ENCODE results near the gene LRRN4CL. TPM values are rescaled to one million over a fixed set of nuclear protein-coding genes. Genes with fewer than 3 reads are reported as not detected.

LRRN4CL gene
- total and polyA plus RNA-seq, 9 of the 15 experiments (the other 6 are each of a cell fraction or from before 2014, with no cell fraction given), result 0.03 to 0.11 (median 0.05) TPM; not detected in 4

- TF ChIP-seq NFYB (IDR thresholded peaks at IDR 0.05; ENCODE audit: extremely low read depth, insufficient read length) (no peak), KHSRP (IDR thresholded peaks at IDR 0.05) (no peak), SNIP1 (IDR thresholded peaks at IDR 0.05; ENCODE audit: low read depth) (peak; percentile 97), ZNF444 (CRISPR knock-in tag; IDR thresholded peaks at IDR 0.05) (no peak), NONO (IDR thresholded peaks at IDR 0.05; ENCODE audit: low read depth in 2 of 2, low read length in 1 of 2) (peak in 1 of 2 experiments; percentile 23; a peak in 1 of 4 replicates)
Measured at GRCh38 chr11:62671608-62672389, 17.5 kb downstream of the LRRN4CL start, which contains the start of the genes LBHD1 and UQCC3 (continued).

GRCh38 chr11:62671236-62671607 is 18.1 kb downstream of the LRRN4CL start:
- no TSS peak for BruUV-seq (replicated peaks)
- TF ChIP-seq MITF (IDR thresholded peaks at IDR 0.05) (no peak), MEF2A (IDR thresholded peaks at IDR 0.05; ENCODE audit: control insufficient read depth, low read depth, low read length) (no peak), SMC3 (conservative IDR thresholded peaks at IDR 0.05; ENCODE audit: insufficient read depth, low read depth, low read length) (no peak), ZNF143 (CRISPR knock-in tag; IDR thresholded peaks at IDR 0.05) (no peak), TAF15 (IDR thresholded peaks at IDR 0.05; ENCODE audit: low read depth, low read length) (no peak), ZNF696 (CRISPR knock-in tag; conservative IDR thresholded peaks at IDR 0.05) (no peak), HMG20B (CRISPR knock-in tag; IDR thresholded peaks at IDR 0.05) (no peak), ZEB2 (IDR thresholded peaks at IDR 0.05) (no peak), RBBP5 (IDR thresholded peaks at IDR 0.05; ENCODE audit: borderline replicate concordance, insufficient read depth, low read length, poor library complexity, severe bottlenecking) (no peak), DIDO1 (tag; IDR thresholded peaks at IDR 0.05; ENCODE audit: low read depth) (no peak), ATF3 (IDR thresholded peaks at IDR 0.05) (no peak), ATF3 (CRISPR knock-in tag; conservative IDR thresholded peaks at IDR 0.05) (no peak), KLF6 (CRISPR knock-in tag; IDR thresholded peaks at IDR 0.05; ENCODE audit: borderline replicate concordance) (no peak), ZNF184 (CRISPR knock-in tag; IDR thresholded peaks at IDR 0.05) (no peak), U2AF1 (optimal IDR thresholded peaks at IDR 0.05; ENCODE audit: low read depth, low read length) (no peak)

More at GRCh38 chr11:62671236-62671607, 18.1 kb downstream of the LRRN4CL start:
- H3K27me3 ChIP-seq (ENCODE audit: control insufficient read depth in 2 of 2, insufficient read depth in 2 of 2, low read length in 2 of 2), result no peaks in the 10 kb centered on the region
- 0% methylated on average over 17 of the region's 17 CpGs for WGBS (ENCODE audit: insufficient coverage, low coverage, missing lambda C conversion rate)
- peak overlapping the region; percentile 91 for H3K4me3 ChIP-seq
- peaks cover 4% of the 10 kb centered on the region; the same call in 1 of the 2 replicates for H4K20me1 ChIP-seq (replicated peaks; ENCODE audit: control insufficient read depth, insufficient read depth, low read length)
- peak; percentile 12 for ATAC-seq
- H3K4me2 ChIP-seq (ENCODE audit: insufficient read depth, low read length), result peak overlapping the region; percentile 86
- ChIA-PET CTCF (ENCODE audit: low intra/inter-chr PET ratio) (no interaction called here), POLR2A (interaction anchor here (0.5 to 8.8 kb wide), 25 partner anchors 8 to 1514 kb away, joined by 3 to 83 read pairs (median 5); partner anchors contain the start of genes B3GAT3, EEF1G, GANAB and HNRNPUL2)
- in situ Hi-C loops (cut with MboI), result no loop called here
- peak overlapping the region; percentile 94 for H3K27ac ChIP-seq (ENCODE audit: extremely low read depth, low read depth, low read length)
- no peak for DNase-seq (ENCODE audit: extremely low read depth in 1 of 4, low spot score in 3 of 4)
- H3K79me2 ChIP-seq (ENCODE audit: control insufficient read depth, insufficient read depth, low read length), result peaks cover 83% of the 10 kb centered on the region
- H2AFZ ChIP-seq (ENCODE audit: low read depth, low read length), result peak overlapping the region; percentile 77
- peaks cover 33 to 59% of the 10 kb centered on the region in 2 experiments; a peak in 4 of 5 replicates for H3K4me1 ChIP-seq (replicated peaks in 1 of 2; ENCODE audit: control insufficient read depth in 2 of 2, insufficient read depth in 2 of 2, low read length in 2 of 2)
- peaks cover 59% of the 10 kb centered on the region for H3K36me3 ChIP-seq (ENCODE audit: control insufficient read depth, insufficient read depth, low read length)
- H3K9me3 ChIP-seq (replicated peaks; ENCODE audit: control insufficient read depth, insufficient read depth, low read depth, low read length), result no peaks in the 10 kb centered on the region
- intact Hi-C loops (cut with micrococcal nuclease), result loop anchor here (5.0 kb wide), 1 partner anchor 69 kb away; the partner anchor contains the start of gene MTA2
- H3K9me1 ChIP-seq (ENCODE audit: control insufficient read depth, insufficient read depth, low read length), result no peaks in the 10 kb centered on the region
- FAIRE-seq, result no peak
- H3K9ac ChIP-seq (ENCODE audit: insufficient read depth in 1 of 2, low read depth in 2 of 2, low read length in 2 of 2), result peak overlapping the region; percentile 94 to 100

All from K562 (cell line).